ENCODE measurements around the gene PRDM2. TPM values are rescaled to one million over a fixed set of nuclear protein-coding genes. Genes with fewer than 3 reads are reported as not detected.
"Not testable (repeated sequence)": the region's sequence is repeated elsewhere in the genome, so short reads cannot be mapped to it uniquely, and the experiment has no call there.

PRDM2 gene
- polyA plus RNA-seq, 1 donor (not counting 4 experiments of a cell fraction or from before 2014, with no cell fraction given), result 13.8 TPM

GRCh38 chr1:13687151-13687715, 12.8 kb upstream of the PRDM2 start:
- no peaks in the 10 kb centered on the region for H3K27me3 ChIP-seq (ENCODE audit: control insufficient read depth, extremely low read depth, insufficient read depth, low read length)
- H3K9ac ChIP-seq (ENCODE audit: control insufficient read depth, extremely low read depth, insufficient read depth, low read length), result no peak overlapping the region
- no peaks in the 10 kb centered on the region for H3K9me3 ChIP-seq (ENCODE audit: control insufficient read depth, low read depth, low read length)
- no peaks in the 10 kb centered on the region for H3K79me2 ChIP-seq (ENCODE audit: control insufficient read depth, insufficient read depth, low read length)
- no peaks in the 10 kb centered on the region for H3K9me1 ChIP-seq (ENCODE audit: control insufficient read depth, extremely low read depth, insufficient read depth, low read length)
- H3K36me3 ChIP-seq (ENCODE audit: control insufficient read depth in 2 of 2, extremely low read depth in 1 of 2, insufficient read depth in 2 of 2, low read length in 2 of 2), result no peaks in the 10 kb centered on the region
- no peak overlapping the region for H3K4me3 ChIP-seq (ENCODE audit: control insufficient read depth in 2 of 3, extremely low read depth in 1 of 3, insufficient read depth in 2 of 3, low read depth in 1 of 3, low read length in 3 of 3)
- FAIRE-seq (no peak), DNase-seq (ENCODE audit: low read depth, low spot score) (no peak)
- H2AFZ ChIP-seq (ENCODE audit: control insufficient read depth, low read length), result no peak overlapping the region
- peaks cover 7% of the 10 kb centered on the region for H3K4me1 ChIP-seq (ENCODE audit: control insufficient read depth, extremely low read depth, insufficient read depth, low read length)
- dilution Hi-C loops (cut with MboI; ENCODE audit: extremely low pct_ligation_motif_present, low sequenced_read_pairs), result no loop called here
- H4K20me1 ChIP-seq (ENCODE audit: control insufficient read depth, extremely low read depth, insufficient read depth, low read length), result no peaks in the 10 kb centered on the region
- TF ChIP-seq CTCF (optimal IDR thresholded peaks at IDR 0.05 in 1 of 3, IDR thresholded peaks at IDR 0.05 in 1 of 3, conservative IDR thresholded peaks at IDR 0.05 in 1 of 3; ENCODE audit: extremely low read depth in 1 of 3, insufficient read depth in 2 of 3, low read length in 3 of 3) (no peak), EZH2 (IDR thresholded peaks at IDR 0.05; ENCODE audit: low read length) (no peak)
- no peak overlapping the region for H3K27ac ChIP-seq (ENCODE audit: control insufficient read depth, insufficient read depth, low read length)
- no peak overlapping the region for H3K4me2 ChIP-seq (ENCODE audit: control insufficient read depth, extremely low read depth, insufficient read depth, low read depth, low read length)

- H3K4me1 ChIP-seq (ENCODE audit: control insufficient read depth, extremely low read depth, insufficient read depth, low read length); H3K4me3 ChIP-seq (ENCODE audit: control insufficient read depth in 2 of 3, extremely low read depth in 1 of 3, insufficient read depth in 2 of 3, low read depth in 1 of 3, low read length in 3 of 3); FAIRE-seq; H4K20me1 ChIP-seq (ENCODE audit: control insufficient read depth, extremely low read depth, insufficient read depth, low read length); dilution Hi-C loops (cut with MboI; ENCODE audit: extremely low pct_ligation_motif_present, low sequenced_read_pairs); H3K9ac ChIP-seq (ENCODE audit: control insufficient read depth, extremely low read depth, insufficient read depth, low read length); H3K9me1 ChIP-seq (ENCODE audit: control insufficient read depth, extremely low read depth, insufficient read depth, low read length); H2AFZ ChIP-seq (ENCODE audit: control insufficient read depth, low read length); H3K27ac ChIP-seq (ENCODE audit: control insufficient read depth, insufficient read depth, low read length); H3K27me3 ChIP-seq (ENCODE audit: control insufficient read depth, extremely low read depth, insufficient read depth, low read length); H3K9me3 ChIP-seq (ENCODE audit: control insufficient read depth, low read depth, low read length); H3K79me2 ChIP-seq (ENCODE audit: control insufficient read depth, insufficient read depth, low read length); H3K4me2 ChIP-seq (ENCODE audit: control insufficient read depth, extremely low read depth, insufficient read depth, low read depth, low read length); DNase-seq (ENCODE audit: low read depth, low spot score); H3K36me3 ChIP-seq (ENCODE audit: control insufficient read depth in 2 of 2, extremely low read depth in 1 of 2, insufficient read depth in 2 of 2, low read length in 2 of 2): not testable (repeated sequence)
Observed at GRCh38 chr1:13693094-13693493, 6.9 kb upstream of the PRDM2 start.

Data from keratinocyte (primary cell).